DND-41 (cell line): Measurements from ENCODE around the gene CPT1C.
"Not testable (repeated sequence)": the region's sequence is repeated elsewhere in the genome, so short reads cannot be mapped to it uniquely, and the experiment has no call there.

Experiments used
- ATAC-seq: fragments of 200-7000 bp; cut with Tn5 transposase; 3 replicates; pipeline ENCODE4 v1.9.1; 2021; ENCODE audit warnings: low read depth; ENCODE audit not compliant: insufficient read depth
- DNase-seq: peaks from one replicate; pipeline ENCODE4 v3.0.0-alpha.2; 2020
- H2AFZ ChIP-seq: 2 replicates; pipeline ENCODE4 v1.6.0; 2012; ENCODE audit warnings: low read depth, low read length
- H3K27ac ChIP-seq: 2 replicates; pipeline ENCODE4 v1.5.1; 2012; ENCODE audit warnings: low read length, inconsistent platforms
- H3K27me3 ChIP-seq: fragments of 200-600 bp; sonication (generic); 2 replicates; pipeline ENCODE4 v1.6.0; 2012; ENCODE audit warnings: low read length, mild to moderate bottlenecking, inconsistent platforms; ENCODE audit not compliant: insufficient read depth, poor library complexity
- H3K36me3 ChIP-seq: 2 replicates; pipeline ENCODE4 v1.5.1; 2012; ENCODE audit warnings: low read length, inconsistent platforms; ENCODE audit not compliant: insufficient read depth
- H3K4me1 ChIP-seq: 2 replicates; pipeline ENCODE4 v1.5.1; 2012; ENCODE audit warnings: mild to moderate bottlenecking, low read length; ENCODE audit not compliant: insufficient read depth
- H3K4me2 ChIP-seq: 2 replicates; pipeline ENCODE4 v1.6.0; 2012; ENCODE audit warnings: mild to moderate bottlenecking, moderate library complexity, low read length, inconsistent platforms; ENCODE audit not compliant: insufficient read depth
- H3K4me3 ChIP-seq, 2 experiments: fragments of 200-600 bp in 1 of 2; shearing (Covaris generic) in 1 of 2; 2 replicates each; pipeline ENCODE4 v1.5.1; 2012 to 2016; ENCODE audit warnings: inconsistent platforms in 2 of 2, low read length in 2 of 2, mild to moderate bottlenecking in 2 of 2, low read depth in 1 of 2, moderate library complexity in 1 of 2
- H3K79me2 ChIP-seq: 2 replicates; pipeline ENCODE4 v1.6.0; 2012; ENCODE audit warnings: low read length, inconsistent platforms; ENCODE audit not compliant: insufficient read depth
- H3K9ac ChIP-seq: 2 replicates; pipeline ENCODE4 v1.6.0; 2012; ENCODE audit warnings: low read depth, mild to moderate bottlenecking, inconsistent platforms, low read length, moderate library complexity
- H3K9me3 ChIP-seq: 2 replicates; pipeline ENCODE4 v1.5.1; 2012; ENCODE audit warnings: low read length, moderate library complexity, mild to moderate bottlenecking, inconsistent platforms; ENCODE audit not compliant: insufficient read depth, severe bottlenecking
- H4K20me1 ChIP-seq: 2 replicates; pipeline ENCODE4 v1.6.0; 2012; ENCODE audit warnings: low read length; ENCODE audit not compliant: insufficient read depth
- CTCF ChIP-seq: IDR thresholded peaks from 2 replicates; pipeline ENCODE4 v1.5.1; 2012; ENCODE audit warnings: borderline replicate concordance, low read length, moderate library complexity, mild to moderate bottlenecking; ENCODE audit not compliant: poor library complexity, severe bottlenecking; ENCODE audit errors: extremely low read depth
- EZH2 ChIP-seq: IDR thresholded peaks from 3 replicates; pipeline ENCODE4 v1.6.1; 2012; ENCODE audit warnings: borderline replicate concordance, low read depth, mild to moderate bottlenecking, moderate library complexity, low read length, inconsistent platforms; ENCODE audit not compliant: severe bottlenecking

Gene CPT1C

GRCh38 chr19:49718511-49718910, 27.6 kb downstream of the CPT1C start:
- no peaks in the 10 kb centered on the region for H3K27me3 ChIP-seq
- ATAC-seq (no peak), DNase-seq (no peak)
- no peak overlapping the region for H3K4me2 ChIP-seq
- H3K9me3 ChIP-seq = no peaks in the 10 kb centered on the region
- no peak overlapping the region for H2AFZ ChIP-seq
- no peak overlapping the region for H3K9ac ChIP-seq
- H3K4me3 ChIP-seq = no peak overlapping the region
- no peaks in the 10 kb centered on the region for H3K36me3 ChIP-seq
- H4K20me1 ChIP-seq = no peaks in the 10 kb centered on the region
- no peaks in the 10 kb centered on the region for H3K79me2 ChIP-seq
- TF ChIP-seq EZH2 = no peak
- no peak for TF ChIP-seq CTCF
- H3K4me1 ChIP-seq = peaks cover 6% of the 10 kb centered on the region; the same call in 1 of the 2 replicates
- no peak overlapping the region for H3K27ac ChIP-seq

GRCh38 chr19:49718991-49719390, 28.1 kb downstream of the CPT1C start:
- no peak overlapping the region for H3K27ac ChIP-seq
- DNase-seq (no peak), ATAC-seq (no peak)
- H3K27me3 ChIP-seq = no peaks in the 10 kb centered on the region
- no peaks in the 10 kb centered on the region for H3K9me3 ChIP-seq
- peaks cover 6% of the 10 kb centered on the region; the same call in 1 of the 2 replicates for H3K4me1 ChIP-seq
- H2AFZ ChIP-seq = no peak overlapping the region
- no peaks in the 10 kb centered on the region for H3K36me3 ChIP-seq
- H3K4me3 ChIP-seq = no peak overlapping the region
- no peaks in the 10 kb centered on the region for H3K79me2 ChIP-seq
- no peak overlapping the region for H3K9ac ChIP-seq
- H3K4me2 ChIP-seq = no peak overlapping the region
- H4K20me1 ChIP-seq = no peaks in the 10 kb centered on the region
- TF ChIP-seq EZH2 (no peak), CTCF (no peak)

GRCh38 chr19:49719420-49719819, 28.5 kb downstream of the CPT1C start:
- H2AFZ ChIP-seq, H3K9me3 ChIP-seq, H3K9ac ChIP-seq, H3K4me3 ChIP-seq, H4K20me1 ChIP-seq, H3K79me2 ChIP-seq, H3K27me3 ChIP-seq, H3K4me2 ChIP-seq, H3K4me1 ChIP-seq, ATAC-seq, H3K36me3 ChIP-seq, DNase-seq, H3K27ac ChIP-seq: not testable (repeated sequence)

GRCh38 chr19:49727217-49728030, 36.5 kb downstream of the CPT1C start:
- ATAC-seq (no peak), DNase-seq (no peak)
- H3K79me2 ChIP-seq = no peaks in the 10 kb centered on the region
- no peaks in the 10 kb centered on the region for H4K20me1 ChIP-seq
- H3K9me3 ChIP-seq = no peaks in the 10 kb centered on the region
- no peak overlapping the region for H3K4me2 ChIP-seq
- no peaks in the 10 kb centered on the region for H3K4me1 ChIP-seq
- TF ChIP-seq EZH2 = no peak
- TF ChIP-seq CTCF = no peak
- H3K36me3 ChIP-seq = no peaks in the 10 kb centered on the region
- H3K27me3 ChIP-seq = no peaks in the 10 kb centered on the region
- no peak overlapping the region for H3K27ac ChIP-seq
- H2AFZ ChIP-seq = no peak overlapping the region
- H3K9ac ChIP-seq = no peak overlapping the region
- H3K4me3 ChIP-seq = no peak overlapping the region
